Sigmoid colon (tissue), 7 donors: ENCODE data around the gene POTEJ. TPM values are rescaled to one million over a fixed set of nuclear protein-coding genes. Genes with fewer than 3 reads are reported as not detected.
A peak's percentile ranks its signal among the peaks of the same experiment; 100 is the strongest.
"Not testable (repeated sequence)": the region's sequence is repeated elsewhere in the genome, so short reads cannot be mapped to it uniquely, and the experiment has no call there.

Experiments
- DNase-seq: peaks from one replicate; pipeline ENCODE4 v3.0.0-alpha.2; 2019
- H3K27ac ChIP-seq, 4 donors: fragments of 200-600 bp; sonication (generic); one replicate each; pipeline ENCODE4 v1.5.1; 2016 to 2019; ENCODE audit warnings: mild to moderate bottlenecking in 1 of 4
- H3K27me3 ChIP-seq, 3 donors: fragments of 200-600 bp; sonication (generic); one replicate each; pipeline ENCODE4 v1.5.1; 2019; ENCODE audit warnings: mild to moderate bottlenecking in 1 of 3
- H3K36me3 ChIP-seq, 4 donors: fragments of 200-600 bp; sonication (generic); one replicate each; pipeline ENCODE4 v1.5.1; 2016 to 2019
- H3K4me1 ChIP-seq, 4 donors: fragments of 200-600 bp; sonication (generic); one replicate each; pipeline ENCODE4 v1.5.1; 2017 to 2019
- H3K4me3 ChIP-seq, 4 donors: fragments of 200-600 bp; sonication (generic); one replicate each; pipeline ENCODE4 v1.5.1; 2017 to 2019; ENCODE audit warnings: mild to moderate bottlenecking in 2 of 4, moderate library complexity in 1 of 4
- H3K9me3 ChIP-seq, 4 donors: fragments of 200-600 bp in 3 of 4; sonication (generic) in 3 of 4; one replicate each; pipeline versions ENCODE4 v1.5.1 to v1.6.1; 2013 to 2019
- WGBS, 2 donors: extraction: QIAGEN DNeasy Blood & Tissue Kit; methylation state at CpG; one replicate each; pipeline ENCODE4 v1.1.7; 2013; 5-methylcytosine and 5-hydroxymethylcytosine counted together
- intact Hi-C: fragments of 100-400 bp; cut with DNase I; formaldehyde crosslinking; loops from one replicate; pipeline ENCODE4 v1.15.1; 2023
- polyA plus RNA-seq, 3 donors: library from polyadenylated mRNA; stranded (reverse); fragments of 200-250 nt; gene quantifications; one replicate each; pipeline ENCODE4 v1.2.3, GENCODE V29; 2013
- total RNA-seq, 4 donors: library from RNA; depleted of rRNA; stranded (reverse); fragments of >200 nt; gene quantifications; one replicate each; pipeline ENCODE4 v1.1.0, GENCODE V29; 2016
- donor health status: healthy with polysubstance abuse.
- donor health status: Bipolar disorder and iron deficiency.
- donor health status: healthy.

POTEJ gene
- total and polyA plus RNA-seq, 7 donors = 0.01 TPM; not detected in 6

DNA sequence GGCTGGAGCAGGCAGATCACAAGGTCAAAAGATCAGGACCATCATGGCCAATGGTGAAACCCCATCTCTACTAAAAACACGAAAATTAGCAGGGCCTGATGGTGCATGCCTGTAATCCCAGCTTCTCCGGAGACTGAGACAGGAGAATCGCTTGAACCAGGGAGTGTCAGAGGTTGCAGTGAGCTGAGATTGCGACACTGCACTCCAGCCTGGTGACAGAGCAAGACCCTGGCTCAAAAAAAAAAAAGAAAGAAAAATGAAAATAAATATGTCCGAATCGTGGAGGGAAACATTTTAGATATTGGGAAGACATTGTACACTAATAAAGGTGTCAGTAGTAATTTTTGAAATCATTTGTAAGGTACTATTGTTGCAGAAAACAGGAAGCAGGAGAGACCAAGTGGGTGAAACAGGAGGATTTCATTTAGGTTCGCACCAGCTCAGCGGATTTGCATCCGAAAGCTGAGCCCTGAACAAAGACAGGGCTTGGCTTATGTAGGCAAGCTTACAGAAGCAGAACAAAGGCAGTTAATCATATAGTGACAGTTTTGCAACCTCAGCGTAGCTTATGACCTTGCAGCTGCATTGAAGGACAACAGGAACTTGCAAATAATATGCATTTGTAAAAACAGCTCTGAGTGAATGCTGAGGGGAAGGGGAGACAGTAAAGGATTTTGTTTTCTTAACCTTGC, 17.7 kb downstream of the POTEJ start:
- H3K27me3 ChIP-seq, intact Hi-C loops, H3K4me1 ChIP-seq, H3K27ac ChIP-seq, H3K9me3 ChIP-seq, DNase-seq, H3K4me3 ChIP-seq, H3K36me3 ChIP-seq: not testable (repeated sequence)
- 87 to 88% methylated on average over 9 of the region's 10 CpGs for WGBS, 2 donors

- H3K27ac ChIP-seq, H3K27me3 ChIP-seq, H3K9me3 ChIP-seq, H3K36me3 ChIP-seq, DNase-seq, H3K4me1 ChIP-seq, H3K4me3 ChIP-seq, intact Hi-C loops: not testable (repeated sequence)
- WGBS, 2 donors = 56 to 90% methylated on average over 2 of the region's 2 CpGs
Measured at GRCh38 chr2:130638973-130639372, 27.7 kb downstream of the POTEJ start.

DNA sequence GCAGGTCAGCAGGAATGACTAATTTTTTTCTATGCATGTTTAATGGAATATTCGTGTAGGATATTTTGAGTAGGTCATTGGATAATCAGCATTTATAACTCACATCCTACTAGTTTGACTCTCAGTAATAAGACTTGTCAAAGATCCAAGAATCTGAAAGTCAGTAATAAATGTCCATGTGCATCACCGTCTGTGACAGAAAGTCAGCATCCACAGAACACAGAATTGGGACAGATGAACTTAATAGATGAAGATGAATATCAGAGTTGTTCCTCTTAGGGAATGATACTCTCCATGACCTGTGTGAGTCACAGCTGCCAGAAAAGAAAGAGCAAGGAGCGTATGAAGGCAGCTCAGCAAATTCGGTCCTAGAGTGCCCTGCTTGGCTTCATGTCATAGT, 30.4 kb downstream of the POTEJ start:
- intact Hi-C loops, H3K4me3 ChIP-seq, H3K36me3 ChIP-seq, H3K9me3 ChIP-seq, DNase-seq, H3K27ac ChIP-seq, H3K27me3 ChIP-seq, H3K4me1 ChIP-seq: not testable (repeated sequence)
- WGBS, 2 donors = 61 to 69% methylated on average over 4 of the region's 4 CpGs

GRCh38 chr2:130649285-130649684, 38.0 kb downstream of the POTEJ start:
- DNase-seq, H3K27ac ChIP-seq, intact Hi-C loops, H3K27me3 ChIP-seq, H3K9me3 ChIP-seq, H3K4me1 ChIP-seq, H3K36me3 ChIP-seq, H3K4me3 ChIP-seq: not testable (repeated sequence)
- WGBS, 2 donors = 6 to 8% methylated on average over 1 of the region's 1 CpG

- WGBS, 2 donors = 90 to 93% methylated on average over 6 of the region's 6 CpGs
- intact Hi-C loops, H3K4me1 ChIP-seq, H3K36me3 ChIP-seq, H3K27me3 ChIP-seq, H3K4me3 ChIP-seq, H3K9me3 ChIP-seq, H3K27ac ChIP-seq: not testable (repeated sequence)
- peak; percentile 37 for DNase-seq
Measured at GRCh38 chr2:130664506-130664905, 53.3 kb downstream of the POTEJ start.

DNA sequence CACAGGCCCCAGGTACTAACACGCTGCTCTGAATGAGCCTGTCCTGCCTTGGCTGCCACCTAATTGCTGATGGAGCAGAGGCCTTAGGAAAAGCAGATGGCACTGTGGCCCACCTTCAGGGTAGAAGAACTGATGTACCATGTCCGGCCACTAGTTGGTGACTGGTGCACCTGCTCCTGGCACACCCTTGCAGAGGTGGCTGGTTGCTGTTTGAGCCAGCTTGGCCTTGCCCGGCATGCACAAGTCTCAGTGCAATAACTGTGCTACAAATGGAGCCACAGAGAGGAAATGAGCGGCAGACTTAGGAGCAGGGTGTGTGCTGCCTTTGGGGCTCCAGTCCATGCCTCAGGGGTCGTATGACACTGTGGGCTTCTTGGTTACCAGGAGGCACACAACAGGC, 54.4 kb downstream of the POTEJ start:
- intact Hi-C loops = not testable (repeated sequence)

GRCh38 chr2:130667516-130667915, 56.3 kb downstream of the POTEJ start:
- intact Hi-C loops = not testable (repeated sequence)
- 93 to 96% methylated on average over 10 of the region's 10 CpGs for WGBS, 2 donors

More for the DNA sequence above, 54.4 kb downstream of the POTEJ start:
- not testable (repeated sequence) for H3K9me3 ChIP-seq, H3K4me3 ChIP-seq, H3K36me3 ChIP-seq, H3K27me3 ChIP-seq, DNase-seq, H3K27ac ChIP-seq, H3K4me1 ChIP-seq
- 72 to 86% methylated on average over 5 of the region's 5 CpGs for WGBS, 2 donors

DNA sequence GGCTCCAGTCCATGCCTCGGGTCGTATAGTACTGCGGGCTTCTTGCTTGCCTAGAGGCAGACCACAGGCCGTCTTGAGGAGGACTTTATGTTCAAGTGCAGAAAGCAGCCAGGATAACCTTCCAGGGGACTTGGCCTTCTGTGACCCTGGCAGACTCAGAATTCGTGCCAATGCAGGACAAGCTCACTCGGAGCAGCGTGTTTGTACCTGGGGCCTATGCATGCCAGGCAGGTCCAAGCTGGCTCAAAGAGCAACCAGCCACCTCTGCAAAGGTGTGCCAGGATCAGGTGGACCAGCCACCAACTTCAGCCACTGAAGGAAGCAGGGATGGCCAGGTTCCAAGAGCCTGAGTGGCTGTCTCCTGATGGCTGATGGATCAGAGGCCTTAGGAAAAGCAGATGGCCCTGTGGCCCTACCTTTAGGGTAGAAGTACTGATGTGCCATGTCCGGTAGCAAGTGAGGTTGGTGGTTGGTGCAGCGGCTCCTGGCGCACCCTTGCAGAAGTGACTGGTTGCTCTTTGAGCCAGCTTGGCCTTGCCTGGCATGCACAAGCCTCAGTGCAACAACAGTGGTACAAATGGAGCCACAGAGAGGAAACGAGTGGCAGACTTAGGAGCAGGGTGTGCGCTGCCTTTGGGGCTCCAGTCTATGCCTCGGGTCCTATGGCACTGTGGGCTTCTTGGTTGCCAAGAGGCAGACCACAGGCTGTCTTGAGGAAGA, 58.9 kb downstream of the POTEJ start:
- H3K36me3 ChIP-seq, H3K4me3 ChIP-seq, H3K27ac ChIP-seq, H3K27me3 ChIP-seq, H3K4me1 ChIP-seq, H3K9me3 ChIP-seq, intact Hi-C loops: not testable (repeated sequence)
- DNase-seq = peak; percentile 51
- 87 to 88% methylated on average over 12 to 13 of the region's 13 CpGs for WGBS, 2 donors

More at GRCh38 chr2:130667516-130667915, 56.3 kb downstream of the POTEJ start:
- H3K4me3 ChIP-seq, H3K36me3 ChIP-seq, H3K27me3 ChIP-seq, H3K4me1 ChIP-seq, H3K9me3 ChIP-seq, H3K27ac ChIP-seq, DNase-seq: not testable (repeated sequence)

GRCh38 chr2:130692041-130692770, 81.0 kb downstream of the POTEJ start:
- H3K27me3 ChIP-seq, H3K4me3 ChIP-seq, DNase-seq, H3K9me3 ChIP-seq, H3K36me3 ChIP-seq, H3K4me1 ChIP-seq, intact Hi-C loops, H3K27ac ChIP-seq: not testable (repeated sequence)
- WGBS, 2 donors = 36 to 46% methylated on average over 28 to 29 of the region's 35 CpGs

- H3K27me3 ChIP-seq, intact Hi-C loops, H3K4me1 ChIP-seq, H3K9me3 ChIP-seq, DNase-seq, H3K27ac ChIP-seq, H3K36me3 ChIP-seq: not testable (repeated sequence)
- peak overlapping the region in 1 of 4 donors; percentile 10 for H3K4me3 ChIP-seq
- 2 to 5% methylated on average over 37 of the region's 37 CpGs for WGBS, 2 donors
Measured at GRCh38 chr2:130693474-130693873, 82.2 kb downstream of the POTEJ start.

GRCh38 chr2:130703250-130703649, 92.0 kb downstream of the POTEJ start:
- H3K9me3 ChIP-seq, H3K27ac ChIP-seq, DNase-seq, H3K36me3 ChIP-seq, intact Hi-C loops, H3K4me1 ChIP-seq, H3K27me3 ChIP-seq, H3K4me3 ChIP-seq: not testable (repeated sequence)
- 79 to 80% methylated on average over 3 of the region's 3 CpGs for WGBS, 2 donors
